HepG2 (cell line): ENCODE measurements around the gene ACOT2. TPM values are rescaled to one million over a fixed set of nuclear protein-coding genes. Genes with fewer than 3 reads are reported as not detected.
"Not testable (repeated sequence)": the region's sequence is repeated elsewhere in the genome, so short reads cannot be mapped to it uniquely, and the experiment has no call there.

Source experiments
- ETV6 ChIP-seq: sonication (generic); formaldehyde crosslinking; conservative IDR thresholded peaks from 2 replicates; pipeline ENCODE4 v1.4.0; 2020; ENCODE audit warnings: missing genetic modification reagents
- GATA4 ChIP-seq: sonication (generic); IDR thresholded peaks from 2 replicates; pipeline ENCODE4 v1.6.1; 2016; ENCODE audit warnings: antibody characterized with exemption, low read depth, borderline replicate concordance
- IRF2 ChIP-seq: IDR thresholded peaks from 2 replicates; pipeline ENCODE4 v1.6.1; 2018; ENCODE audit warnings: missing genetic modification reagents, missing compliant biosample characterization
- MED1 ChIP-seq: sonication (generic); formaldehyde crosslinking; IDR thresholded peaks from 2 replicates; pipeline ENCODE4 v1.4.0; 2020; ENCODE audit warnings: missing genetic modification reagents
- NFRKB ChIP-seq: fragments of 450-650 bp; IDR thresholded peaks from 2 replicates; pipeline ENCODE4 v1.6.1; 2017
- PHF8 ChIP-seq: sonication (generic); formaldehyde crosslinking; IDR thresholded peaks from 2 replicates; pipeline ENCODE4 v1.5.0; 2020; ENCODE audit warnings: missing genetic modification reagents
- RFXAP ChIP-seq: sonication (generic); formaldehyde crosslinking; IDR thresholded peaks from 2 replicates; pipeline ENCODE4 v1.4.0; 2020; ENCODE audit warnings: missing genetic modification reagents, borderline replicate concordance
- TBX3 ChIP-seq: fragments of 450-650 bp; IDR thresholded peaks from 2 replicates; pipeline ENCODE4 v1.6.1; 2017; ENCODE audit warnings: antibody characterized with exemption, mild to moderate bottlenecking, inconsistent platforms, borderline replicate concordance
- ZC3H13 ChIP-seq: sonication (generic); formaldehyde crosslinking; IDR thresholded peaks from 2 replicates; pipeline ENCODE4 v1.8.1; 2023; ENCODE audit warnings: mild to moderate bottlenecking, missing genetic modification reagents, moderate library complexity
- ZNF446 ChIP-seq: sonication (generic); formaldehyde crosslinking; IDR thresholded peaks from 2 replicates; pipeline ENCODE4 v1.5.0; 2020; ENCODE audit warnings: mild to moderate bottlenecking, missing genetic modification reagents
- ZNF558 ChIP-seq: sonication (generic); formaldehyde crosslinking; IDR thresholded peaks from 2 replicates; pipeline ENCODE4 v1.9.0; 2022; ENCODE audit warnings: mild to moderate bottlenecking, missing genetic modification reagents, borderline replicate concordance
- ZNF616 ChIP-seq: sonication (generic); formaldehyde crosslinking; IDR thresholded peaks from 2 replicates; pipeline ENCODE4 v1.5.0; 2020; ENCODE audit warnings: low read depth, mild to moderate bottlenecking, missing genetic modification reagents
- ZNF724P ChIP-seq: sonication (generic); formaldehyde crosslinking; IDR thresholded peaks from 2 replicates; pipeline ENCODE4 v1.8.0; 2022; ENCODE audit warnings: missing genetic modification reagents, borderline replicate concordance
- polyA plus RNA-seq, 8 experiments: library from polyadenylated mRNA; depleted of rRNA in 3 of 8; stranded (reverse) in 7 of 8; unstranded in 1 of 8; fragments of >200 nt; fragmentation: Illumina TruSeq in 4 of 8; extraction: Trizol in 4 of 8; gene quantifications; 2 replicates each; pipeline versions ENCODE4 v1.2.1 to v1.2.3, GENCODE V29; 2011 to 2016; ENCODE audit warnings: low read depth in 4 of 8, missing spikeins in 1 of 8, mixed read lengths in 1 of 8; ENCODE audit not compliant: insufficient read depth in 1 of 8
- total RNA-seq, 5 experiments: library from RNA; depleted of rRNA; stranded (reverse); fragments of >200 nt; fragmentation: Illumina TruSeq; extraction: Trizol; gene quantifications; 2 replicates each; pipeline ENCODE4 v1.2.3, GENCODE V29; 2016; ENCODE audit warnings: low read depth in 1 of 5
- TF ChIP-seq, protein P1 (sequence below): sonication (generic); formaldehyde crosslinking; IDR thresholded peaks from 2 replicates; pipeline ENCODE4 v1.5.0; 2020; ENCODE audit warnings: missing genetic modification reagents, mild to moderate bottlenecking, borderline replicate concordance
- TF ChIP-seq, protein P2 (sequence below): sonication (generic); formaldehyde crosslinking; IDR thresholded peaks from 2 replicates; pipeline ENCODE4 v1.8.0; 2022; ENCODE audit warnings: missing genetic modification reagents, mild to moderate bottlenecking, borderline replicate concordance
- TF ChIP-seq, protein P3 (sequence below), 2 experiments: sonication (generic) in 1 of 2; formaldehyde crosslinking in 1 of 2; IDR thresholded peaks; 2 replicates each; pipeline versions ENCODE4 v1.4.0 to v1.6.1; 2016 to 2020; ENCODE audit warnings: borderline replicate concordance in 1 of 2, low read depth in 1 of 2, mild to moderate bottlenecking in 1 of 2, missing genetic modification reagents in 1 of 2

ACOT2 gene
- total and polyA plus RNA-seq, 2 of the 13 experiments (the other 11 are each of a cell fraction or from before 2014, with no cell fraction given): 60.0 to 110 TPM

DNA sequence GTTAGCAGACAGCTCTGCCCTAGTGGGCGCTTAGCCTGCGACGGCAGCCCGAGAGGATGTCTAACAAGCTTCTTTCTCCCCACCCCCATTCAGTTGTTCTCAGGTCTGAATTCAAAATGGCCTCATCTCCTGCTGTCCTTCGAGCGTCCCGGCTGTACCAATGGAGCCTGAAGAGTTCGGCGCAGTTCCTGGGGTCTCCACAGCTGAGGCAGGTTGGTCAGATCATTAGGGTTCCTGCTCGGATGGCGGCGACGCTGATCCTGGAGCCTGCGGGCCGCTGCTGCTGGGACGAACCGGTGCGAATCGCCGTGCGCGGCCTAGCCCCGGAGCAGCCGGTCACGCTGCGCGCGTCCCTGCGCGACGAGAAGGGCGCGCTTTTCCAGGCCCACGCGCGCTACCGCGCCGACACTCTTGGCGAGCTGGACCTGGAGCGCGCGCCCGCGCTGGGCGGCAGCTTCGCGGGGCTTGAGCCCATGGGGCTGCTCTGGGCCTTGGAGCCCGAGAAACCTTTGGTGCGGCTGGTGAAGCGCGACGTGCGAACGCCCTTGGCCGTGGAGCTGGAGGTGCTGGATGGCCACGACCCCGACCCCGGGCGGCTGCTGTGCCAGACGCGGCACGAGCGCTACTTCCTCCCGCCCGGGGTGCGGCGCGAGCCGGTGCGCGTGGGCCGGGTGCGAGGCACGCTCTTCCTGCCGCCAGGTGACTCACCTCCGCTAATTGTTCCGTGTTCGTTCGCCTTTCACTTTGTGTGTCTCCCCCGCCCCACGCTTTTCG lies at the start of gene ACOT2 (continued):
- TF ChIP-seq, protein P1, sequence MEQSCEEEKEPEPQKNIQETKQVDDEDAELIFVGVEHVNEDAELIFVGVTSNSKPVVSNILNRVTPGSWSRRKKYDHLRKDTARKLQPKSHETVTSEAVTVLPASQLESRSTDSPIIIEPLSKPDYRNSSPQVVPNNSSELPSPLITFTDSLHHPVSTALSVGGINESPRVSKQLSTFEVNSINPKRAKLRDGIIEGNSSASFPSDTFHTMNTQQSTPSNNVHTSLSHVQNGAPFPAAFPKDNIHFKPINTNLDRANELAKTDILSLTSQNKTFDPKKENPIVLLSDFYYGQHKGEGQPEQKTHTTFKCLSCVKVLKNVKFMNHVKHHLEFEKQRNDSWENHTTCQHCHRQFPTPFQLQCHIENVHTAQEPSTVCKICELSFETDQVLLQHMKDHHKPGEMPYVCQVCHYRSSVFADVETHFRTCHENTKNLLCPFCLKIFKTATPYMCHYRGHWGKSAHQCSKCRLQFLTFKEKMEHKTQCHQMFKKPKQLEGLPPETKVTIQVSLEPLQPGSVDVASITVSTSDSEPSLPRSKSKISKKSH (CRISPR knock-in tag): peak; percentile 34; the same call in 1 of the 2 replicates
- TF ChIP-seq NFRKB (peak; percentile 77), RFXAP (CRISPR knock-in tag) (0 out of 2 replicates have a peak, but pooled peaks have one; percentile 13), ZNF724P (CRISPR knock-in tag) (0 out of 2 replicates have a peak, but pooled peaks have one; percentile 32), TBX3 (peak; percentile 92), MED1 (CRISPR knock-in tag) (peak; percentile 77), ZNF616 (CRISPR knock-in tag) (0 out of 2 replicates have a peak, but pooled peaks have one; percentile 23), ZNF558 (CRISPR knock-in tag) (peak; percentile 67; the same call in 1 of the 2 replicates), IRF2 (CRISPR knock-in tag) (peak; percentile 43; the same call in 1 of the 2 replicates), ZC3H13 (CRISPR knock-in tag) (peak; percentile 66), GATA4 (0 out of 2 replicates have a peak, but pooled peaks have one; percentile 36), ETV6 (CRISPR knock-in tag) (peak; percentile 29; the same call in 1 of the 2 replicates), PHF8 (CRISPR knock-in tag) (peak; percentile 92), ZNF446 (CRISPR knock-in tag) (peak; percentile 66)
- TF ChIP-seq, protein P2, sequence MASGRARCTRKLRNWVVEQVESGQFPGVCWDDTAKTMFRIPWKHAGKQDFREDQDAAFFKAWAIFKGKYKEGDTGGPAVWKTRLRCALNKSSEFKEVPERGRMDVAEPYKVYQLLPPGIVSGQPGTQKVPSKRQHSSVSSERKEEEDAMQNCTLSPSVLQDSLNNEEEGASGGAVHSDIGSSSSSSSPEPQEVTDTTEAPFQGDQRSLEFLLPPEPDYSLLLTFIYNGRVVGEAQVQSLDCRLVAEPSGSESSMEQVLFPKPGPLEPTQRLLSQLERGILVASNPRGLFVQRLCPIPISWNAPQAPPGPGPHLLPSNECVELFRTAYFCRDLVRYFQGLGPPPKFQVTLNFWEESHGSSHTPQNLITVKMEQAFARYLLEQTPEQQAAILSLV (CRISPR knock-in tag): peak; percentile 46; the same call in 1 of the 2 replicates
- TF ChIP-seq, protein P3, sequence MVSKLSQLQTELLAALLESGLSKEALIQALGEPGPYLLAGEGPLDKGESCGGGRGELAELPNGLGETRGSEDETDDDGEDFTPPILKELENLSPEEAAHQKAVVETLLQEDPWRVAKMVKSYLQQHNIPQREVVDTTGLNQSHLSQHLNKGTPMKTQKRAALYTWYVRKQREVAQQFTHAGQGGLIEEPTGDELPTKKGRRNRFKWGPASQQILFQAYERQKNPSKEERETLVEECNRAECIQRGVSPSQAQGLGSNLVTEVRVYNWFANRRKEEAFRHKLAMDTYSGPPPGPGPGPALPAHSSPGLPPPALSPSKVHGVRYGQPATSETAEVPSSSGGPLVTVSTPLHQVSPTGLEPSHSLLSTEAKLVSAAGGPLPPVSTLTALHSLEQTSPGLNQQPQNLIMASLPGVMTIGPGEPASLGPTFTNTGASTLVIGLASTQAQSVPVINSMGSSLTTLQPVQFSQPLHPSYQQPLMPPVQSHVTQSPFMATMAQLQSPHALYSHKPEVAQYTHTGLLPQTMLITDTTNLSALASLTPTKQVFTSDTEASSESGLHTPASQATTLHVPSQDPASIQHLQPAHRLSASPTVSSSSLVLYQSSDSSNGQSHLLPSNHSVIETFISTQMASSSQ (IDR thresholded peaks at IDR 0.05; ENCODE audit: low read depth): not testable (repeated sequence)
- TF ChIP-seq, protein P3 (CRISPR knock-in tag; IDR thresholded peaks at IDR 0.05; ENCODE audit: borderline replicate concordance): peak; percentile 31; the same call in 1 of the 2 replicates
